H1 (cell line): ENCODE measurements around the gene AP5M1. TPM values are rescaled to one million over a fixed set of nuclear protein-coding genes. Genes with fewer than 3 reads are reported as not detected.
"Not testable (repeated sequence)": the region's sequence is repeated elsewhere in the genome, so short reads cannot be mapped to it uniquely, and the experiment has no call there.

Experiments
- CTCF ChIA-PET: fragments of 300-600 bp; sonication (Branson Sonifier 250); formaldehyde crosslinking; loops from one replicate; lab custom pipeline; 2021; ENCODE audit not compliant: partially characterized antibody; lab: Charles Lee
- POLR2A ChIA-PET: fragments of 300-600 bp; sonication (Branson Sonifier 250); formaldehyde crosslinking; loops from one replicate; lab custom pipeline; 2021; ENCODE audit warnings: inconsistent platforms; ENCODE audit not compliant: partially characterized antibody; lab: Charles Lee
- DNase-seq, 2 experiments: peaks; one replicate each; pipeline versions ENCODE4 v3.0.0 to v3.0.0-alpha.2; 2010 to 2022; ENCODE audit warnings: low spot score in 2 of 2, low read depth in 1 of 2, mixed read lengths in 1 of 2
- FAIRE-seq: peaks from 2 replicates; lab custom pipeline; 2011; peaks lifted over from hg19 to GRCh38; lab: Jason Lieb, UNC
- H2AFZ ChIP-seq: 2 replicates; pipeline ENCODE4 v1.8.1; 2012; ENCODE audit warnings: low read length, inconsistent platforms
- H2AK5ac ChIP-seq: 2 replicates; pipeline ENCODE4 v1.6.1; 2013; ENCODE audit warnings: low read depth, low read length
- H2BK120ac ChIP-seq: replicated peaks from 2 replicates; pipeline ENCODE3; 2013; ENCODE audit warnings: low read depth, low read length, inconsistent platforms
- H2BK12ac ChIP-seq: 2 replicates; pipeline ENCODE4 v1.6.1; 2013; ENCODE audit warnings: low read depth, low read length
- H2BK15ac ChIP-seq: 2 replicates; pipeline ENCODE4 v1.6.1; 2013; ENCODE audit warnings: low read length
- H2BK20ac ChIP-seq: 2 replicates; pipeline ENCODE4 v1.6.1; 2013; ENCODE audit warnings: low read length
- H2BK5ac ChIP-seq: 2 replicates; pipeline ENCODE4 v1.6.1; 2013; ENCODE audit warnings: low read depth, low read length
- H3K14ac ChIP-seq: 2 replicates; pipeline ENCODE4 v1.6.1; 2013; ENCODE audit warnings: inconsistent platforms; ENCODE audit not compliant: insufficient read length
- H3K18ac ChIP-seq: 2 replicates; pipeline ENCODE4 v1.6.1; 2013; ENCODE audit warnings: low read length; ENCODE audit errors: extremely low read depth
- H3K23ac ChIP-seq: 2 replicates; pipeline ENCODE4 v1.6.1; 2013; ENCODE audit warnings: inconsistent platforms; ENCODE audit not compliant: insufficient read length
- H3K23me2 ChIP-seq: 2 replicates; pipeline ENCODE4 v1.6.1; 2013; ENCODE audit warnings: low read depth, low read length
- H3K27ac ChIP-seq: 2 replicates; pipeline ENCODE4 v1.6.1; 2011; ENCODE audit warnings: low read depth, low read length, inconsistent platforms
- H3K27me3 ChIP-seq, 4 experiments: replicated peaks in 1 of 4; 1 replicate in 1 of 4; 2 replicates in 3 of 4; pipeline versions ENCODE4 v1.6.1 to v1.8.1; 2011 to 2013; ENCODE audit warnings: low read length in 3 of 4, mild to moderate bottlenecking in 3 of 4, inconsistent platforms in 2 of 4, mixed read lengths in 2 of 4, moderate library complexity in 1 of 4; ENCODE audit not compliant: control insufficient read depth in 3 of 4, insufficient read depth in 3 of 4; ENCODE audit errors: extremely low read depth in 1 of 4
- H3K36me3 ChIP-seq, 4 experiments: 2 replicates each; pipeline versions ENCODE4 v1.6.1 to v1.8.1; 2011 to 2013; ENCODE audit warnings: mild to moderate bottlenecking in 4 of 4, low read length in 3 of 4, moderate library complexity in 2 of 4, control low read depth in 1 of 4, inconsistent platforms in 1 of 4; ENCODE audit not compliant: insufficient read depth in 4 of 4, control insufficient read depth in 2 of 4
- H3K4ac ChIP-seq: replicated peaks from 2 replicates; pipeline ENCODE3; 2013; ENCODE audit warnings: low read length, low read depth, mixed read lengths, inconsistent platforms; ENCODE audit not compliant: insufficient read length
- H3K4me1 ChIP-seq, 4 experiments: replicated peaks in 1 of 4; 1 replicate in 1 of 4; 2 replicates in 3 of 4; pipeline versions ENCODE4 v1.6.1 to v1.8.1; 2011 to 2013; ENCODE audit warnings: low read length in 3 of 4, inconsistent platforms in 2 of 4, mixed read lengths in 1 of 4; ENCODE audit not compliant: insufficient read depth in 4 of 4, control insufficient read depth in 3 of 4
- H3K4me2 ChIP-seq, 2 experiments: 2 replicates each; pipeline versions ENCODE4 v1.6.1 to v1.8.1; 2011 to 2013; ENCODE audit warnings: low read depth in 2 of 2, low read length in 2 of 2, control low read depth in 1 of 2, inconsistent platforms in 1 of 2, mild to moderate bottlenecking in 1 of 2; ENCODE audit not compliant: insufficient read depth in 1 of 2
- H3K4me3 ChIP-seq, 4 experiments: fragments of 200-600, 300-600 bp in 1 of 4; sonication (generic), shearing (Covaris generic), sonication (Bioruptor Twin) in 1 of 4; 2 replicates each; pipeline versions ENCODE4 v1.5.1 to v1.8.1; 2011 to 2016; ENCODE audit warnings: low read length in 4 of 4, low read depth in 3 of 4, control low read depth in 2 of 4, inconsistent platforms in 2 of 4, mild to moderate bottlenecking in 2 of 4, mixed read lengths in 1 of 4, moderate library complexity in 1 of 4; ENCODE audit not compliant: insufficient read depth in 2 of 4; ENCODE audit errors: extremely low read depth in 1 of 4
- H3K56ac ChIP-seq: replicated peaks from 2 replicates; pipeline ENCODE3; 2013; ENCODE audit warnings: low read depth, mild to moderate bottlenecking, mixed read lengths, low read length, inconsistent platforms; ENCODE audit not compliant: insufficient read length
- H3K79me1 ChIP-seq: 2 replicates; pipeline ENCODE4 v1.6.1; 2013; ENCODE audit warnings: low read depth, low read length, control low read depth
- H3K79me2 ChIP-seq, 2 experiments: 2 replicates each; pipeline versions ENCODE4 v1.6.1 to v1.8.1; 2012 to 2013; ENCODE audit warnings: low read length in 2 of 2, mild to moderate bottlenecking in 2 of 2, inconsistent platforms in 1 of 2; ENCODE audit not compliant: insufficient read depth in 2 of 2, control insufficient read depth in 1 of 2
- H3K9ac ChIP-seq, 4 experiments: replicated peaks in 1 of 4; 1 replicate in 1 of 4; 2 replicates in 3 of 4; pipeline versions ENCODE4 v1.6.1 to v1.8.1; 2011 to 2013; ENCODE audit warnings: low read depth in 3 of 4, low read length in 3 of 4, control low read depth in 2 of 4, mild to moderate bottlenecking in 2 of 4, moderate library complexity in 2 of 4, inconsistent platforms in 1 of 4; ENCODE audit errors: extremely low read depth in 1 of 4
- H3K9me3 ChIP-seq, 2 experiments: 2 replicates each; pipeline versions ENCODE4 v1.6.1 to v1.8.1; 2012 to 2013; ENCODE audit warnings: mild to moderate bottlenecking in 2 of 2, moderate library complexity in 2 of 2, control low read depth in 1 of 2, inconsistent platforms in 1 of 2, low read depth in 1 of 2, low read length in 1 of 2, mixed read lengths in 1 of 2; ENCODE audit not compliant: insufficient read depth in 2 of 2
- H4K20me1 ChIP-seq, 2 experiments: replicated peaks in 1 of 2; 2 replicates each; pipeline versions ENCODE3 to v1.8.1; 2011 to 2013; ENCODE audit warnings: inconsistent platforms in 2 of 2, low read length in 2 of 2, mild to moderate bottlenecking in 1 of 2; ENCODE audit not compliant: insufficient read depth in 2 of 2, control insufficient read depth in 1 of 2
- H4K5ac ChIP-seq: 2 replicates; pipeline ENCODE4 v1.6.1; 2013; ENCODE audit warnings: low read length, low read depth, mixed read lengths, inconsistent platforms; ENCODE audit not compliant: insufficient read length
- H4K8ac ChIP-seq: 2 replicates; pipeline ENCODE4 v1.8.0; 2013; ENCODE audit warnings: mild to moderate bottlenecking, moderate library complexity, low read length, inconsistent platforms; ENCODE audit not compliant: insufficient read depth; ENCODE audit errors: extremely low read depth
- H4K91ac ChIP-seq: replicated peaks from 2 replicates; pipeline ENCODE3; 2013; ENCODE audit warnings: low read length, mixed read lengths, inconsistent platforms; ENCODE audit not compliant: insufficient read length
- WGBS, 2 experiments: shearing (Covaris generic) in 1 of 2; methylation state at CpG; one replicate each; pipeline versions ENCODE4 v1.1.6 to v1.1.7; 2013 to 2015; ENCODE audit warnings: low lambda C conversion rate in 2 of 2, mixed read lengths in 2 of 2, inconsistent platforms in 1 of 2, low coverage in 1 of 2, missing lambda C conversion rate in 1 of 2; ENCODE audit not compliant: insufficient replicate concordance in 2 of 2, insufficient coverage in 1 of 2, insufficient read length in 1 of 2; ENCODE audit errors: extremely low coverage in 1 of 2, missing lambda C conversion rate in 1 of 2; 5-methylcytosine and 5-hydroxymethylcytosine counted together
- polyA plus RNA-seq, 7 experiments: library from polyadenylated mRNA; depleted of rRNA in 3 of 7; stranded (reverse) in 5 of 7; unstranded in 2 of 7; fragments of >200 nt in 5 of 7; fragments of 200-250 nt in 2 of 7; gene quantifications; 1 replicate in 5 of 7; 2 replicates in 1 of 7; 4 replicates in 1 of 7; pipeline versions ENCODE4 v1.2.1 to v1.2.3, GENCODE V29; 2011 to 2013; ENCODE audit warnings: missing spikeins in 2 of 7, mixed read lengths in 2 of 7
- total RNA-seq: library from RNA; stranded (reverse); fragmentation: NEBNext Ultra II Directional; extraction: Animal tissue kit (Norgen Biotek cat#: 25700); gene quantifications from 2 replicates; pipeline ENCODE4 v1.2.1, GENCODE V29; 2021

Gene AP5M1
- total and polyA plus RNA-seq, 2 of the 8 experiments (the other 6 are each of a cell fraction or from before 2014, with no cell fraction given), result 20.9 to 51.9 TPM

DNA sequence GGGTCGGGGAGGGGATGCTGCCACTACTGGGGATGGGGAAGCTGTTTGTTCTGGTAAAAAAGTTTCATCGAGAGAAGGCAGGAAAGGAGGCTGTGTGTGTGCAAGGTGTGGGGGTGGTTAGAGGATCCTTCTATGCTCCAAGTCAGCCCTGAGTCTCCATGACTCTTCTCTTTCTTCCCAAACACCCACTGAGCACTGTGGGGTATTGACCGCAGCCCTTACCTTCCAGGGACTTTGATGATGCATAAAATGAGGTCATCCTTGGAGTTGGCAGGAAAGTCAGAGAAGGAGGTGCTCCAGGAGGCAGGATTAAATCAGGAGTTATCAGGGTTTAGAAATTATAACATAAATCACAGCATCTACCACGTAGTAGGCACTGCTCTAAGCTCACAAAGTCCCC, 63.7 kb downstream of the AP5M1 start:
- H2AFZ ChIP-seq, H3K79me1 ChIP-seq, H2BK120ac ChIP-seq, H4K8ac ChIP-seq, POLR2A ChIA-PET, H3K4me3 ChIP-seq, H3K23ac ChIP-seq, H4K91ac ChIP-seq, H3K23me2 ChIP-seq, DNase-seq, H2BK20ac ChIP-seq, H3K9ac ChIP-seq, H3K18ac ChIP-seq, H4K20me1 ChIP-seq, H3K4me2 ChIP-seq, H2BK15ac ChIP-seq, H3K79me2 ChIP-seq, H3K27me3 ChIP-seq, FAIRE-seq, H4K5ac ChIP-seq, H3K4me1 ChIP-seq, H3K27ac ChIP-seq, H3K36me3 ChIP-seq, H2BK5ac ChIP-seq, H2BK12ac ChIP-seq, H2AK5ac ChIP-seq, H3K56ac ChIP-seq, H3K14ac ChIP-seq, CTCF ChIA-PET, H3K4ac ChIP-seq: not testable (repeated sequence)
- WGBS, 2 experiments, result 86% methylated on average over 3 of the region's 4 CpGs; no CpG with 5 or more reads in 1 of the 2 experiments
- peaks cover 0 to 15% of the 10 kb centered on the region in 2 experiments; a peak in 2 of 4 replicates for H3K9me3 ChIP-seq

DNA sequence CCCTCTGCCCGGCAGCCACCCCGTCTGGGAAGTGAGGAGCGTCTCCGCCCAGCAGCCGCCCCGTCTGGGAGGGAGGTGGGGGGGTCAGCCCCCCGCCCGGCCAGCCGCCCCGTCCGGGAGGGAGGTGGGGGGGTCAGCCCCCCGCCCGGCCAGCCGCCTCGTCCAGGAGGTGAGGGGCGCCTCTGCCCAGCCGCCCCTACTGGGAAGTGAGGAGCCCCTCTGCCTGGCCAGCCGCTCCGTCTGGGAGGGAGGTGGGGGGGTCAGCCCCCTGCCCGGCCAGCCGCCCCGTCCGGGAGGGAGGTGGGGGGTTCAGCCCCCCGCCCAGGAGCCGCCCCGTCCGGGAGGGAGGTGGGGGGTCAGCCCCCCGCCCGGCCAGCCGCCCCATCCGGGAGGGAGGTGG, 65.0 kb downstream of the AP5M1 start:
- H2BK120ac ChIP-seq, H3K4me1 ChIP-seq, H3K27me3 ChIP-seq, H3K56ac ChIP-seq, H2BK5ac ChIP-seq, H4K91ac ChIP-seq, POLR2A ChIA-PET, H4K8ac ChIP-seq, H3K36me3 ChIP-seq, H3K79me2 ChIP-seq, H4K5ac ChIP-seq, FAIRE-seq, H3K4ac ChIP-seq, H3K4me2 ChIP-seq, H2AFZ ChIP-seq, H3K23ac ChIP-seq, H2BK20ac ChIP-seq, H3K9ac ChIP-seq, H2BK12ac ChIP-seq, H3K27ac ChIP-seq, DNase-seq, H4K20me1 ChIP-seq, H3K79me1 ChIP-seq, H2BK15ac ChIP-seq, CTCF ChIA-PET, H3K14ac ChIP-seq, H3K18ac ChIP-seq, H3K23me2 ChIP-seq, H3K4me3 ChIP-seq, H2AK5ac ChIP-seq: not testable (repeated sequence)
- H3K9me3 ChIP-seq, result peaks cover 0 to 15% of the 10 kb centered on the region in 2 experiments; a peak in 2 of 4 replicates
- no CpG with 5 or more reads among the region's 31 CpGs for WGBS, 2 experiments
